ENCODE data around the gene WFIKKN2.

WFIKKN2 gene

GRCh38 chr17:50887705-50888245 is 52.4 kb downstream of the WFIKKN2 start:
- no peak overlapping the region for H4K91ac ChIP-seq (ENCODE audit: low read depth, low read length)
- H4K12ac ChIP-seq (ENCODE audit: low read depth, low read length) = no peak overlapping the region

DNA sequence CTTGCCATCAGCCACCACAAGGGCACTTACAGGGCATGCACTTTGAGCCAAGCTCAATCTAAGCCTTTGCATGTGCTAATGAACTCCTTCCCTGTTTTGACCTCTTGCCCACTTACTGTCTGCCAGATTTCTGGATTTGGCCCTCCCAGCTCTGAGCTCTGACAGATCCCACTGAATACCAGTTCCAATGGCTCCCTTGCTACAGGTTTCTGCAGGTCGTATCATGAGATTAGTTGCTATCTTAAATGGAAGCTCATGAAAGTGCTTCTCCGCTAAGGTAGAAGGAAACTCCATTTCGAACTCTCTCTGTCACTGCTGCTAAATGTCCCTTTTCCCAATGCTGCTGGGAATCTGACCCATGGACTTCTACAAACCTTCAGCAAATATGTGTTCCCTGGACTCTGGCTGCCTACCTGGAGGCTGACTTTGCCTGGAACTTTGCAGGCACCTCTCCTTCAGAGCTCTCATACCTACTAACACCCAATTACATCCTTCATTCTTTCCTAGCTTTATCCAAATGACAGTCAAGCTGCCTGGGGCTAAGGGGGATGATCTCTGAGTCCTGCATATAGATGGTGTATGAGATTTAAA is 54.2 kb downstream of the WFIKKN2 start:
- Histone ChIP-seq H3K4me3 (ENCODE audit: low read depth, low read length) (no peak overlapping the region), H2BK12ac (ENCODE audit: low read length) (no peak overlapping the region), H3K14ac (ENCODE audit: low read length) (no peak overlapping the region), H4K91ac (ENCODE audit: low read depth, low read length) (no peak overlapping the region), H3K18ac (ENCODE audit: low read length) (no peak overlapping the region), H2BK120ac (ENCODE audit: insufficient read depth, low read length, poor library complexity) (no peak overlapping the region), H2AFZ (ENCODE audit: insufficient read depth, low read length, poor library complexity) (no peak overlapping the region), H3K27ac (ENCODE audit: low read depth, low read length) (no peak overlapping the region), H3K4me1 (ENCODE audit: control insufficient read depth in 1 of 2, insufficient read depth in 2 of 2, low read length in 2 of 2) (peaks cover 6 to 20% of the 10 kb centered on the region in 2 experiments), H4K12ac (ENCODE audit: low read depth, low read length) (no peak overlapping the region), H4K8ac (ENCODE audit: low read depth, low read length) (no peak overlapping the region), H3K4me2 (ENCODE audit: low read length) (no peak overlapping the region), H3K9me3 (ENCODE audit: insufficient read depth, low read depth, low read length) (peaks cover 2% of the 10 kb centered on the region), H2BK5ac (ENCODE audit: low read depth, low read length, poor library complexity) (no peak overlapping the region), H2AK5ac (ENCODE audit: low read length) (no peak overlapping the region), H3K4ac (ENCODE audit: low read depth, low read length) (no peak overlapping the region), H3K9ac (ENCODE audit: low read length) (no peak overlapping the region), H3K36me3 (ENCODE audit: control insufficient read depth in 1 of 2, insufficient read depth in 2 of 2, low read length in 2 of 2) (no peaks in the 10 kb centered on the region), H3K27me3 (ENCODE audit: insufficient read depth, low read length) (no peaks in the 10 kb centered on the region), H3K23ac (ENCODE audit: low read length) (no peak overlapping the region), H3K79me2 (ENCODE audit: control insufficient read depth, insufficient read depth, low read length, poor library complexity) (no peaks in the 10 kb centered on the region), H3K79me1 (ENCODE audit: low read length) (peaks cover 2% of the 10 kb centered on the region)
- DNase-seq = no peak
- WGBS (ENCODE audit: extremely low coverage, insufficient coverage, insufficient read length) = no CpG with 5 or more reads among the region's 3 CpGs

More at GRCh38 chr17:50887705-50888245, 52.4 kb downstream of the WFIKKN2 start:
- H3K4me3 ChIP-seq (ENCODE audit: low read depth, low read length) = no peak overlapping the region
- no peak overlapping the region for H2AK5ac ChIP-seq (ENCODE audit: low read length)
- H3K18ac ChIP-seq (ENCODE audit: low read length) = no peak overlapping the region
- no peaks in the 10 kb centered on the region for H3K36me3 ChIP-seq (ENCODE audit: control insufficient read depth in 1 of 2, insufficient read depth in 2 of 2, low read length in 2 of 2)
- H3K14ac ChIP-seq (ENCODE audit: low read length) = no peak overlapping the region
- no peaks in the 10 kb centered on the region for H3K27me3 ChIP-seq (ENCODE audit: insufficient read depth, low read length)
- no peak for DNase-seq
- H3K23ac ChIP-seq (ENCODE audit: low read length) = no peak overlapping the region
- no peak overlapping the region for H3K4ac ChIP-seq (ENCODE audit: low read depth, low read length)
- H2BK12ac ChIP-seq (ENCODE audit: low read length) = no peak overlapping the region
- no peaks in the 10 kb centered on the region for H3K79me2 ChIP-seq (ENCODE audit: control insufficient read depth, insufficient read depth, low read length, poor library complexity)
- H2AFZ ChIP-seq (ENCODE audit: insufficient read depth, low read length, poor library complexity) = no peak overlapping the region
- H3K27ac ChIP-seq (ENCODE audit: low read depth, low read length) = no peak overlapping the region
- no peak overlapping the region for H3K4me2 ChIP-seq (ENCODE audit: low read length)
- no CpG with 5 or more reads among the region's 5 CpGs for WGBS (ENCODE audit: extremely low coverage, insufficient coverage, insufficient read length)
- no peak overlapping the region for H3K9ac ChIP-seq (ENCODE audit: low read length)
- H3K9me3 ChIP-seq (ENCODE audit: insufficient read depth, low read depth, low read length) = no peaks in the 10 kb centered on the region
- no peak overlapping the region for H4K8ac ChIP-seq (ENCODE audit: low read depth, low read length)
- peaks cover 14 to 21% of the 10 kb centered on the region in 2 experiments for H3K4me1 ChIP-seq (ENCODE audit: control insufficient read depth in 1 of 2, insufficient read depth in 2 of 2, low read length in 2 of 2)
- peaks cover 2% of the 10 kb centered on the region for H3K79me1 ChIP-seq (ENCODE audit: low read length)
- H2BK5ac ChIP-seq (ENCODE audit: low read depth, low read length, poor library complexity) = no peak overlapping the region
- H2BK120ac ChIP-seq (ENCODE audit: insufficient read depth, low read length, poor library complexity) = no peak overlapping the region

DNA sequence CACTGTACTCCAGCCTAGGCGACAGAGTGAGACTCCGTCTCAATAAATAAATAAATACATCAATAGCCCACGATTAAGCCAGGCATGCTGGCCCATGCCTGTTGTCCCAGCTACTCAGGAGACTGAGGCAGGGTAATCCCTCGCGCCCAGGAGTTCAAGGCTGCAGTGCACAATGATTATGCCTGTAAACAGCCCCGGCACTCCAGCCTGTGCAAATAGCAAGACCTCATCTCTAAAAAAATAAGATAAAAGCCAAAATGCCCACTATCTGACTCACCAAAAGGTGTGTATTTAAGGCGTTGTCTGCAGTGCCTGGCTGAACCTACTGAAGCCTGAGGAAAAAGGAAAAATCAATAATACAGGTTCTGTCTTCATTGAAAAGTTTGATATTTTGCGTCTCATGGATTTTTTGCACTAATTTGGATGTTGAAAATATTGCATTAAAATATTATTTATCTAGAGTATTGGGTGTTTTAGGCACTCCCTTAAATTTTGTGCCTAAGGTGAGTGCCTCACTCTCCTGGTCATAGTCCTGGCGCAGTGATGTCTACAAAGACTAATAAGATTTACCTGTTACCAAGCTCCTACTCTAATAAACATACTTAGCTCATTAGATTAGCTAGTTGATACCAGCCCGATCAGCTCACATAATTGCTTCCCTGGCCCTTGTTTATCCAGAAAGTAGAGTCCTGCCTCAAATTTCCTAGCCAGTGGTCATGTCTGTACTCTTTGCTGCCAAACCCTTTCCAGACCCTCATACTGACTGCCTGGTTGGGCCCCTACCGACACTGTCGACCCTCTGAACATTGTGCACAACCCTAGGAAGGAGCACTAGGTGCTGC is 55.5 kb downstream of the WFIKKN2 start:
- Histone ChIP-seq H3K9me3 (ENCODE audit: insufficient read depth, low read depth, low read length) (peaks cover 2% of the 10 kb centered on the region), H3K79me1 (ENCODE audit: low read length) (no peaks in the 10 kb centered on the region), H4K12ac (ENCODE audit: low read depth, low read length) (no peak overlapping the region), H2AK5ac (ENCODE audit: low read length) (no peak overlapping the region), H3K23ac (ENCODE audit: low read length) (no peak overlapping the region), H2BK120ac (ENCODE audit: insufficient read depth, low read length, poor library complexity) (no peak overlapping the region), H4K8ac (ENCODE audit: low read depth, low read length) (peak overlapping the region; percentile 25), H3K4me2 (ENCODE audit: low read length) (no peak overlapping the region), H2AFZ (ENCODE audit: insufficient read depth, low read length, poor library complexity) (no peak overlapping the region), H2BK5ac (ENCODE audit: low read depth, low read length, poor library complexity) (no peak overlapping the region), H3K27me3 (ENCODE audit: insufficient read depth, low read length) (no peaks in the 10 kb centered on the region), H3K79me2 (ENCODE audit: control insufficient read depth, insufficient read depth, low read length, poor library complexity) (no peaks in the 10 kb centered on the region), H3K4me3 (ENCODE audit: low read depth, low read length) (no peak overlapping the region), H3K27ac (ENCODE audit: low read depth, low read length) (no peak overlapping the region), H3K18ac (ENCODE audit: low read length) (no peak overlapping the region), H4K91ac (ENCODE audit: low read depth, low read length) (no peak overlapping the region), H2BK12ac (ENCODE audit: low read length) (no peak overlapping the region), H3K14ac (ENCODE audit: low read length) (no peak overlapping the region), H3K4ac (ENCODE audit: low read depth, low read length) (no peak overlapping the region), H3K4me1 (ENCODE audit: control insufficient read depth in 1 of 2, insufficient read depth in 2 of 2, low read length in 2 of 2) (peaks cover 8 to 17% of the 10 kb centered on the region in 2 experiments), H3K36me3 (ENCODE audit: control insufficient read depth in 1 of 2, insufficient read depth in 2 of 2, low read length in 2 of 2) (no peaks in the 10 kb centered on the region), H3K9ac (ENCODE audit: low read length) (no peak overlapping the region)
- DNase-seq = peak; percentile 13 to 33
- no CpG with 5 or more reads among the region's 12 CpGs for WGBS (ENCODE audit: extremely low coverage, insufficient coverage, insufficient read length)

DNA sequence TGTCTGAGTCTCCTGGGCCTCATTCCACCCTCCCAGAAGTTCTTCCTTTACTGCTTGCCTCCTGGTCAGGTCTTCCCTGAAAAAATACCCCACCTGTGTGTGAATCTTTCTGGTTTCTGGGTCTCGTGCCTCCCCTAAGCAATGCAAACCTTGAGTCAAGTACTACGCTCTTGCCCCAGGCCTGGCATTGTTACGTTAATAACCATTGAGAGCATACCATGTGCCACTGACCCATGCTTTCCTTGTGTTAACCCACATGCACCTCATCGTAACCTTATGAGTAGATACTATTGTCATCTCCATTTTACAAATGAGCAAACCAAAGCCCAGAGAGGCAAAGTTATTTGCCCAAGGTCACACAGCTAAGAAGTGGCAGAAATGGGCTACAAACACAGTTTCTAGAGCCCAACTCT is 56.2 kb downstream of the WFIKKN2 start:
- Histone ChIP-seq H3K27me3 (ENCODE audit: insufficient read depth, low read length) (no peaks in the 10 kb centered on the region), H3K27ac (ENCODE audit: low read depth, low read length) (no peak overlapping the region), H3K18ac (ENCODE audit: low read length) (no peak overlapping the region), H3K36me3 (ENCODE audit: control insufficient read depth in 1 of 2, insufficient read depth in 2 of 2, low read length in 2 of 2) (no peaks in the 10 kb centered on the region), H4K12ac (ENCODE audit: low read depth, low read length) (no peak overlapping the region), H2AFZ (ENCODE audit: insufficient read depth, low read length, poor library complexity) (no peak overlapping the region), H3K9me3 (ENCODE audit: insufficient read depth, low read depth, low read length) (peaks cover 2% of the 10 kb centered on the region), H2BK5ac (ENCODE audit: low read depth, low read length, poor library complexity) (no peak overlapping the region), H3K23ac (ENCODE audit: low read length) (no peak overlapping the region), H3K4ac (ENCODE audit: low read depth, low read length) (no peak overlapping the region), H3K79me2 (ENCODE audit: control insufficient read depth, insufficient read depth, low read length, poor library complexity) (no peaks in the 10 kb centered on the region), H3K4me2 (ENCODE audit: low read length) (no peak overlapping the region), H4K91ac (ENCODE audit: low read depth, low read length) (no peak overlapping the region), H3K4me1 (ENCODE audit: control insufficient read depth in 1 of 2, insufficient read depth in 2 of 2, low read length in 2 of 2) (peaks cover 8 to 17% of the 10 kb centered on the region in 2 experiments), H2BK12ac (ENCODE audit: low read length) (no peak overlapping the region), H2AK5ac (ENCODE audit: low read length) (no peak overlapping the region), H3K4me3 (ENCODE audit: low read depth, low read length) (no peak overlapping the region), H4K8ac (ENCODE audit: low read depth, low read length) (no peak overlapping the region), H2BK120ac (ENCODE audit: insufficient read depth, low read length, poor library complexity) (no peak overlapping the region), H3K79me1 (ENCODE audit: low read length) (no peaks in the 10 kb centered on the region), H3K9ac (ENCODE audit: low read length) (peak overlapping the region; percentile 3), H3K14ac (ENCODE audit: low read length) (no peak overlapping the region)
- no CpG with 5 or more reads among the region's 4 CpGs for WGBS (ENCODE audit: extremely low coverage, insufficient coverage, insufficient read length)
- DNase-seq = no peak

Measured in trophoblast cell (in vitro differentiated cells and primary cell).